ENCODE results near the gene HECW1. TPM values are rescaled to one million over a fixed set of nuclear protein-coding genes. Genes with fewer than 3 reads are reported as not detected.

HECW1 gene
- total and polyA plus RNA-seq, 2 of the 8 experiments (the other 6 are each of a cell fraction or from before 2014, with no cell fraction given): 2.9 to 12.7 TPM

DNA sequence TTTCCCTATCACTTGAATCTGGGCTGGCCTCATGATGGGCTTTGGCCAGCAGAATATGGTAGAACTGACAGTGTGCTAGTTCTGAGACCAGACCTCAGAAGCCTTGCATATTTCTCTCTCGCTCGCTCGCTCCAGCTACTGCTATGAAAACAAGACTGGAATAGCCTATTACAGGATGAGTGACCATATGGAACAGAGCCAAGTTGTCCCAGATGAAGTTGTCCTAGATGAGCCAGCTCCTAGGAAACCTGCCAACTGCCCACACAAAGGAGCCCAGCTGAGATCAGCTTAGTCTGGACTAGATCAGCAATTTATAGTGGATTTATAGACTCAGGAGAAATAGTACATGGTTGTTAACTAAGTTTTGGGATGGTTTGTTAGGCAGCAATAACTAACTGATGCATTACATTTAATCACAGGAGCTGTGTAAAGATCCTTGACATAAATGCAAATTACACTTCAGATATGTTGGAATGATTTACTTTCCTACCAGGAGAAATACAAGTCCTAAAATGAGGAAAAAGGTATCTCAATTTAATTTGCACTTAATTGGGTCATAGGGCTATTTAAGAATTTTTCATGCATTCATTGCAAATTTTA lies 6.8 kb upstream of the HECW1 start:
- H3K23me2 ChIP-seq (ENCODE audit: low read depth, low read length): no peaks in the 10 kb centered on the region
- no peak overlapping the region for H3K4ac ChIP-seq (replicated peaks; ENCODE audit: insufficient read length, low read depth, low read length)
- no peaks in the 10 kb centered on the region for H3K79me2 ChIP-seq (ENCODE audit: control insufficient read depth in 1 of 2, insufficient read depth in 2 of 2, low read length in 2 of 2)
- no peak overlapping the region for H3K9ac ChIP-seq (replicated peaks in 1 of 4; ENCODE audit: extremely low read depth in 1 of 4, low read depth in 3 of 4, low read length in 3 of 4)
- POLR2A ChIA-PET (ENCODE audit: partially characterized antibody): no interaction called here
- H3K79me1 ChIP-seq (ENCODE audit: low read depth, low read length): no peaks in the 10 kb centered on the region
- H2BK20ac ChIP-seq (ENCODE audit: low read length): 0 out of 2 replicates have a peak overlapping the region, but pooled peaks have one; percentile 15
- no peak overlapping the region for H4K8ac ChIP-seq (ENCODE audit: extremely low read depth, insufficient read depth, low read length)
- no peaks in the 10 kb centered on the region for H3K9me3 ChIP-seq (ENCODE audit: insufficient read depth in 2 of 2, low read depth in 1 of 2, low read length in 1 of 2)
- no peak overlapping the region for H3K18ac ChIP-seq (ENCODE audit: extremely low read depth, low read length)
- no peak overlapping the region for H2AK5ac ChIP-seq (ENCODE audit: low read depth, low read length)
- H4K5ac ChIP-seq (ENCODE audit: insufficient read length, low read depth, low read length): no peak overlapping the region
- no peak overlapping the region for H3K14ac ChIP-seq (ENCODE audit: insufficient read length)
- 97% methylated on average over 3 of the region's 3 CpGs; no CpG with 5 or more reads in 1 of the 2 experiments for WGBS, 2 experiments (ENCODE audit: extremely low coverage in 1 of 2, insufficient coverage in 1 of 2, insufficient read length in 1 of 2, insufficient replicate concordance in 2 of 2, low coverage in 1 of 2, low lambda C conversion rate in 2 of 2, missing lambda C conversion rate in 1 of 2)
- H2BK120ac ChIP-seq (replicated peaks; ENCODE audit: low read depth, low read length): no peak overlapping the region
- no peaks in the 10 kb centered on the region for H4K20me1 ChIP-seq (replicated peaks in 1 of 2; ENCODE audit: control insufficient read depth in 1 of 2, insufficient read depth in 2 of 2, low read length in 2 of 2)
- no peak overlapping the region for H2BK12ac ChIP-seq (ENCODE audit: low read depth, low read length)
- no peak overlapping the region for H2AFZ ChIP-seq (ENCODE audit: low read length)
- TF ChIP-seq, protein P1, sequence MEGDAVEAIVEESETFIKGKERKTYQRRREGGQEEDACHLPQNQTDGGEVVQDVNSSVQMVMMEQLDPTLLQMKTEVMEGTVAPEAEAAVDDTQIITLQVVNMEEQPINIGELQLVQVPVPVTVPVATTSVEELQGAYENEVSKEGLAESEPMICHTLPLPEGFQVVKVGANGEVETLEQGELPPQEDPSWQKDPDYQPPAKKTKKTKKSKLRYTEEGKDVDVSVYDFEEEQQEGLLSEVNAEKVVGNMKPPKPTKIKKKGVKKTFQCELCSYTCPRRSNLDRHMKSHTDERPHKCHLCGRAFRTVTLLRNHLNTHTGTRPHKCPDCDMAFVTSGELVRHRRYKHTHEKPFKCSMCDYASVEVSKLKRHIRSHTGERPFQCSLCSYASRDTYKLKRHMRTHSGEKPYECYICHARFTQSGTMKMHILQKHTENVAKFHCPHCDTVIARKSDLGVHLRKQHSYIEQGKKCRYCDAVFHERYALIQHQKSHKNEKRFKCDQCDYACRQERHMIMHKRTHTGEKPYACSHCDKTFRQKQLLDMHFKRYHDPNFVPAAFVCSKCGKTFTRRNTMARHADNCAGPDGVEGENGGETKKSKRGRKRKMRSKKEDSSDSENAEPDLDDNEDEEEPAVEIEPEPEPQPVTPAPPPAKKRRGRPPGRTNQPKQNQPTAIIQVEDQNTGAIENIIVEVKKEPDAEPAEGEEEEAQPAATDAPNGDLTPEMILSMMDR (IDR thresholded peaks at IDR 0.05; ENCODE audit: control extremely low read depth in 1 of 3, insufficient read depth in 1 of 3, low read depth in 1 of 3, low read length in 3 of 3): no peak
- TF ChIP-seq JUND (IDR thresholded peaks at IDR 0.05; ENCODE audit: low read length): no peak
- TF ChIP-seq CREB1 (IDR thresholded peaks at IDR 0.05): no peak
- TF ChIP-seq YY1 (IDR thresholded peaks at IDR 0.05; ENCODE audit: low read depth, low read length): no peak
- TF ChIP-seq, protein P2, sequence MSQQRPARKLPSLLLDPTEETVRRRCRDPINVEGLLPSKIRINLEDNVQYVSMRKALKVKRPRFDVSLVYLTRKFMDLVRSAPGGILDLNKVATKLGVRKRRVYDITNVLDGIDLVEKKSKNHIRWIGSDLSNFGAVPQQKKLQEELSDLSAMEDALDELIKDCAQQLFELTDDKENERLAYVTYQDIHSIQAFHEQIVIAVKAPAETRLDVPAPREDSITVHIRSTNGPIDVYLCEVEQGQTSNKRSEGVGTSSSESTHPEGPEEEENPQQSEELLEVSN (IDR thresholded peaks at IDR 0.05): no peak
- TF ChIP-seq EZH2 (IDR thresholded peaks at IDR 0.05; ENCODE audit: low read depth, low read length, severe bottlenecking): no peak
- no peak for TF ChIP-seq BCL11A (IDR thresholded peaks at IDR 0.05; ENCODE audit: low read depth in 2 of 2, low read length in 2 of 2)
- no peak for TF ChIP-seq TBP (IDR thresholded peaks at IDR 0.05; ENCODE audit: low read depth, low read length)
- no peak overlapping the region for H2BK5ac ChIP-seq (ENCODE audit: low read depth, low read length)
- peaks cover 0 to 6% (median 0%) of the 10 kb centered on the region in 4 experiments; a peak in 3 of 7 replicates for H3K4me1 ChIP-seq (replicated peaks in 1 of 4; ENCODE audit: control insufficient read depth in 3 of 4, insufficient read depth in 4 of 4, low read length in 3 of 4)
- CTCF ChIA-PET (ENCODE audit: partially characterized antibody): interaction anchor here (0.6 to 5.3 kb wide), 9 partner anchors 14 to 852 kb away, joined by 3 to 38 read pairs (median 3); partner anchors contain the start of gene PSMA2
- peak overlapping the region; percentile 73 for H3K56ac ChIP-seq (replicated peaks; ENCODE audit: insufficient read length, low read depth, low read length)
- no peaks in the 10 kb centered on the region for H3K36me3 ChIP-seq (ENCODE audit: control insufficient read depth in 2 of 4, insufficient read depth in 4 of 4, low read length in 3 of 4)
- no peak overlapping the region for H4K91ac ChIP-seq (replicated peaks; ENCODE audit: insufficient read length, low read length)
- H3K4me3 ChIP-seq (ENCODE audit: extremely low read depth in 1 of 4, insufficient read depth in 2 of 4, low read depth in 3 of 4, low read length in 4 of 4): no peak overlapping the region
- FAIRE-seq: no peak
- H3K23ac ChIP-seq (ENCODE audit: insufficient read length): no peak overlapping the region
- no peak overlapping the region for H2BK15ac ChIP-seq (ENCODE audit: low read length)
- H3K27me3 ChIP-seq (replicated peaks in 1 of 4; ENCODE audit: control insufficient read depth in 3 of 4, extremely low read depth in 1 of 4, insufficient read depth in 3 of 4, low read length in 3 of 4): no peaks in the 10 kb centered on the region
- DNase-seq (ENCODE audit: low read depth in 1 of 2, low spot score in 2 of 2): no peak
- H3K27ac ChIP-seq (ENCODE audit: low read depth, low read length): no peak overlapping the region
- no peak overlapping the region for H3K4me2 ChIP-seq (ENCODE audit: insufficient read depth in 1 of 2, low read depth in 2 of 2, low read length in 2 of 2)

Data from H1 (cell line).